ENCODE results near the gene ZNF606. TPM values are rescaled to one million over a fixed set of nuclear protein-coding genes. Genes with fewer than 3 reads are reported as not detected.

ZNF606 gene
- total RNA-seq, 1 donor from 2014 or later, result 16.1 TPM

- Histone ChIP-seq H3K27me3 (ENCODE audit: low read depth) (no peaks in the 10 kb centered on the region), H3K4me1 (peaks cover 6% of the 10 kb centered on the region), H3K4me3 (peak overlapping the region; percentile 73), H3K27ac (peak overlapping the region; percentile 72), H3K9me3 (peaks cover 30% of the 10 kb centered on the region), H3K36me3 (peaks cover 10% of the 10 kb centered on the region)
- TF ChIP-seq CTCF (IDR thresholded peaks at IDR 0.05), result no peak
- peak in 1 of 2 donors; percentile 3 for ATAC-seq
- intact Hi-C loops (cut with DNase I), result no loop called here
- DNase-seq, result no peak
Measured at GRCh38 chr19:57947088-57947418, 55.6 kb downstream of the ZNF606 start.

- Histone ChIP-seq H3K4me1 (peaks cover 6% of the 10 kb centered on the region), H3K9me3 (peaks cover 37% of the 10 kb centered on the region), H3K27me3 (ENCODE audit: low read depth) (no peaks in the 10 kb centered on the region), H3K27ac (no peak overlapping the region), H3K4me3 (peak overlapping the region; percentile 73), H3K36me3 (peaks cover 17% of the 10 kb centered on the region)
- ATAC-seq (no peak), DNase-seq (no peak)
- TF ChIP-seq CTCF (IDR thresholded peaks at IDR 0.05), result no peak
- intact Hi-C loops (cut with DNase I), result no loop called here
Measured at GRCh38 chr19:57946316-57946715, 56.3 kb downstream of the ZNF606 start.

GRCh38 chr19:57941593-57941992 lies 61.0 kb downstream of the ZNF606 start:
- intact Hi-C loops (cut with DNase I), result no loop called here
- DNase-seq (no peak), ATAC-seq (no peak)
- no peaks in the 10 kb centered on the region for H3K27me3 ChIP-seq (ENCODE audit: low read depth)
- H3K4me1 ChIP-seq, result peaks cover 3% of the 10 kb centered on the region
- H3K36me3 ChIP-seq, result peaks cover 27% of the 10 kb centered on the region
- H3K9me3 ChIP-seq, result peaks cover 79% of the 10 kb centered on the region
- no peak for TF ChIP-seq CTCF (IDR thresholded peaks at IDR 0.05)
- H3K27ac ChIP-seq, result no peak overlapping the region
- H3K4me3 ChIP-seq, result no peak overlapping the region

GRCh38 chr19:57935731-57936130 lies 66.9 kb downstream of the ZNF606 start:
- DNase-seq (no peak), ATAC-seq (no peak)
- Histone ChIP-seq H3K27me3 (ENCODE audit: low read depth) (no peaks in the 10 kb centered on the region), H3K4me3 (no peak overlapping the region), H3K36me3 (peaks cover 5% of the 10 kb centered on the region), H3K9me3 (peaks cover 79% of the 10 kb centered on the region), H3K27ac (no peak overlapping the region), H3K4me1 (peaks cover 7% of the 10 kb centered on the region)
- intact Hi-C loops (cut with DNase I), result no loop called here
- no peak for TF ChIP-seq CTCF (IDR thresholded peaks at IDR 0.05)

GRCh38 chr19:57934820-57935665 lies 67.6 kb downstream of the ZNF606 start, which contains the start of gene ZNF418:
ZNF418 (minus strand) TSS chr19:57935402; CDS start chr19:57933822, 1,580 bp downstream.
- Histone ChIP-seq H3K27me3 (ENCODE audit: low read depth) (no peaks in the 10 kb centered on the region), H3K4me1 (peaks cover 7% of the 10 kb centered on the region), H3K4me3 (peak within 1 kb of the TSS; percentile 68), H3K36me3 (no peaks in the 10 kb centered on the region), H3K9me3 (peaks cover 75% of the 10 kb centered on the region), H3K27ac (peak within 1 kb of the TSS; percentile 65)
- intact Hi-C loops (cut with DNase I), result no loop called here
- TF ChIP-seq CTCF (IDR thresholded peaks at IDR 0.05), result no peak
- ATAC-seq (peak; percentile 89 to 98), DNase-seq (peak; percentile 47)

All from lower lobe of right lung (tissue), 2 donors.